ENCODE results near the gene MAGEB2.
"Not testable (repeated sequence)": the region's sequence is repeated elsewhere in the genome, so short reads cannot be mapped to it uniquely, and the experiment has no call there.

Gene MAGEB2

GRCh38 chrX:30215357-30215843 is at the start of gene MAGEB2:
Gene MAGEB2, plus strand, starts transcription at chrX:30215563. Its CDS starts 3,018 bp downstream, at chrX:30218581.
- no peak for DNase-seq (ENCODE audit: low read depth in 1 of 2, low spot score in 1 of 2)

DNA sequence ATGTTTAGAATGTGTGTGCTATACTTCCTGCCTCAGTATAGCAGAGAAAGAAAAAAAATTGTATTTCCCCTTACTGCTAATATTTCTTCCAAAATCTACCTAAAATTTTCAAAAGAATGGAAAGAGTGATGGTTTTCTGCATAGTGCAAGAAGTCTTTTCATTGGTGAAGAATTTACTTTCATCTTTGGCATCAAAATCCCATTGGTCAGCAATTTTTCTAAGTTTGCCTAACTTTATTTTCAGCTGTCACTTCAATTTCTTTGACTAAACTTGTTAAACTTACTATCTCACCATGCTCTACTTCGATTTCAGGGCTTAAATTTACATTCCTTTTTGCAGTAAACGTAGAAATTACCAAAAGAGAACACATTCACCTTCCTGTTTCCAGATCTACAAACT is 44.5 kb upstream of the MAGEB2 start:
- DNase-seq (ENCODE audit: low read depth in 1 of 2, low spot score in 1 of 2): no peak

DNA sequence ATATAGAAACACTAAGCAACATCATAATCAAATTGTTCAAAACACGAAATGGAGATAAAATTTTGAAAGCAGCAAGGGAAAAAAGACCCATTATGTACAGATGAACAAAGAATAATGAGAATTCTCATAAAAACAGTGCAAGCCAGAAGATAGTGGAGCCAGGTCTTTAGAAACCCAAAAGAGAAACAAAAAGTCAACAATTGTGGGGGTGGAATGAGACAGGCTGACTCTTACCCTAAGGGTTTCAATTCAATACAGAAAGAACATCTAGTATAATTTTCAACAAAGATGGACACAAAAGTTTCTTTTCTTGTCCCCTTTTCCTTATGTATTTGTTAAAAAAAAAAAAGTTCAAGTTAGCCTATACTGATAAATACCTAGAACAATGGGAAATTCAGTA is 34.0 kb upstream of the MAGEB2 start:
- DNase-seq (ENCODE audit: low read depth in 1 of 2, low spot score in 1 of 2): no peak

- no peak for DNase-seq (ENCODE audit: low read depth in 1 of 2, low spot score in 1 of 2)
Observed at GRCh38 chrX:30183554-30183953, 31.8 kb upstream of the MAGEB2 start.

GRCh38 chrX:30190426-30190825 is 24.9 kb upstream of the MAGEB2 start:
- DNase-seq (ENCODE audit: low read depth in 1 of 2, low spot score in 1 of 2): no peak

- DNase-seq (ENCODE audit: low read depth in 1 of 2, low spot score in 1 of 2): not testable (repeated sequence)
Observed at GRCh38 chrX:30193910-30194309, 21.5 kb upstream of the MAGEB2 start.

DNA sequence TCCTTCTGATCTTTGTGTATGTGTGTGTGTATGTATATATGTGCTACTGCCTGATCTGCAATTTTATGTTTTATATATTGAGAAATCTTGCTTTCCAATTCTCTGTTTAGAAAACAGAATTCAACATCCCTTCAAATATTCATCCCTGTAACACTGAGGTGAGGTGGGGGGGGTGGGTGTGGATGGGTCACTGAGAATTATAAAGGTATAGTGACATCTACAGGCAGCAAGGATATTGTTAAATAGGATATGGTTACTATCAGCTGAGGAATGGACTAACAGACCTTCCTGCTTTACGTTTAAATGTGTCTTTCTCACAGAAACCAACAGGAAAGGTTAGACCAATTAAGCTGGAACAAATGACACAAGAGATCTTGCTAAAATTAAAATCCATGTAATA is 19.0 kb upstream of the MAGEB2 start:
- DNase-seq (ENCODE audit: low read depth in 1 of 2, low spot score in 1 of 2): no peak

DNA sequence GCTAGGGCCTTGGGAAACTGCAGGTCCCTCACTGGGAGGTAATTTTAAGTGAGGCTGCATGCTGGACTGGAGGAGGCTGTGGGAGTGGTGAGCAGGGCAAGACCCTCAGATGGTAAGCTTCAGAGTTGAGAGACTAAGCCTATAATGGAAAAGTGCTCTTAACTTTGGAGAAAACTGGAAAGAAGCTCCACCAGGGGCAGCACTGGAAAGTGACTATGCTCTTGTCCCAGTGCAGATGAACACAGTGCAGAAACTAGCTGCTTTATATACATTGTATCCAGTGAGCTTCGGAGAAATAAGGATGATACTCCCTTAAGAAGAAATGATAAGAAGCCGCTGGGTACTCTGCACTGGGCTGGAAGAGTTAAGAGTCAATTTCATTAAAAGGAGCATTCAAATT is 3.2 kb upstream of the MAGEB2 start:
- DNase-seq (ENCODE audit: low read depth in 1 of 2, low spot score in 1 of 2): no peak

DNA sequence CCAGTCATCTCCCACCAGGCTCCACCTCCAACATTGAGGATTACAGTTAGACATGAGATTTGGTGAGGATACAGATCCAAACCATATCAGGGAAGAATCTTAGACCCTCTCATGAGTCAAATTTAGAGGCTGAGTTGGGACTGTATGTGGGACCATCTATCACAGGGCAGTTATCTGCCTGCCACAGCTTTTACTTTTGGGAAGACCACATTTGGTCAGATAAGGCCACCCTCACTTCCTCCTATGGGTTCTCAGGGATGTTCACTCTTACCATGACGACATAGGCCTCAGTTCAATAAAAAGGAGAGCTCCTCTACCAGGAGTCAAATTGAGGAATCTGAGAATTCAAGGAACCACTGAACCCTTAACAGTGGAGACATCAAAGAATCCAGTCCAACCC is 2.1 kb downstream of the MAGEB2 start:
- no peak for DNase-seq (ENCODE audit: low read depth in 1 of 2, low spot score in 1 of 2)

DNA sequence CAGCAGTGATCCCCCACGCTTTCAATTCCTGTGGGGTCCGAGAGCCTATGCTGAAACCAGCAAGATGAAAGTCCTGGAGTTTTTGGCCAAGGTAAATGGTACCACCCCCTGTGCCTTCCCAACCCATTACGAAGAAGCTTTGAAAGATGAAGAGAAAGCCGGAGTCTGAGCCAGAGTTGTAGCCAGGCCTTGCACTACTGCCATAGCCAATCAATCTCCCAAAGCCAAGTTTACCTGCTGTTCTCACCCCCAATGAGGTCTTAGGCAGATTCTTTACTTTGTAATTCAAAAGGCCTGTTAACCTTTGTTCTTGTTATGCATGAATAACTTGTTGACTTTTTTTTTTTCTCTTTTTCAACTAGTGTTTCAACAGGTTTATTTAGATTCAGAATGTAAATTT is 4.0 kb downstream of the MAGEB2 start:
- no peak for DNase-seq (ENCODE audit: low read depth in 1 of 2, low spot score in 1 of 2)

DNA sequence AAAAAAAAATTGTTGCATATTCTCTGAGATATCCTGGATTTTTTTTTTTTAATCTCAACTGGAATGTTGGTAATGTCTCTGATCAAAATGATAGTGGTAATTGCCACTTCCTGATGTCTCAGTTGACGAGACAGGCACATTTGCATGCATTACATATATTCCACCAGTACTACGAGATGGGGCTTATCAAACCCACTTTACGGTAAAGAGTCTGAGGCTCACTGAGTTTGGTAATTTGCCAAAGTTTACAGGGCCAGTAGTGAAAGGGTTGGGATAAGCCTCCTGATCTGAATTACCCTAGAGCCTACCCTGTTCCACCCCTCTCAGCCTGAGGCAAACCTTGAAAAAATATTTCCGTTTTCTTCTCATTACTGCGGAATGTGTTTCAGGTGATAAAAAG is 5.3 kb downstream of the MAGEB2 start:
- no peak for DNase-seq (ENCODE audit: low read depth in 1 of 2, low spot score in 1 of 2)

DNA sequence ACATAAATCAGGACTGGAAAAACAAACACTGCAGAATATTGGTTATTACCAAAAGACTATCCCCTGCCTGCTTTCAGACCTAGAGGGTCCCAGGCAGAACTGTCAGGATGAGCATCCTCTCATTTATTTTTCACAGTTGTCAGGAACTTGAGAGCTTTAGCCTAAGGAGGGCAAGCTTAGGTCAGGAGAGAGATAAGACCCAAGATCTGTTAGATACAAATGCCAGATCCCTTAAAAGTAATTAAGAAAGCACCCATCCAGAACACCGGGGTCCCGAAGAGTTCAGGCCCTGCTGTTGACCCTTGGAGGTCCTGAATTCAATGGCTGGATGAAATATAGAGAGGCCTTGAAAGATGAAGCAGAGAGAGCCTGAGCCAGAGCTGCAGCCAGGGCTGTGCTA is 9.2 kb downstream of the MAGEB2 start:
- DNase-seq (ENCODE audit: low read depth in 1 of 2, low spot score in 1 of 2): no peak

GRCh38 chrX:30228526-30228925 is 13.2 kb downstream of the MAGEB2 start:
- no peak for DNase-seq (ENCODE audit: low read depth in 1 of 2, low spot score in 1 of 2)

DNA sequence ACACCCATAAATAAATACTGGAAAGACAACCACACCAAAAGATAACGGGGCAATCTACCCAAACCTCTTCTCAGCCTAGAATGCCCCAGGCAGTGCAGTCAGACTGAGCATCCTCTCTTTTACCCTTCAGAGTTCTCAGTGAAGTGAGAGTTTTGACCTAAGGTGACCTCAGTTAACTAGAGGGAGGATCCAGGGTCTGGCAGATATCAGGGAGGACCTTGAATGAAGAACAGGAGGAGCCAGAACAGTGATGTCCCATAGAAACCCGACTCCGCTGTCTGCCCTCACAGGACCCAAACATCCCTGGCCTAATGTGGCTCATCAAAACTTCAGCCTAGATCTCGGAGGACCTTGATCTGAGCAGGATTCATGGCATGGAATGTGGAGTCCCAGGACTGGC is 15.0 kb downstream of the MAGEB2 start, which contains the start of gene MAGEB3:
Gene MAGEB3, plus strand, starts transcription at position 263 of the 400 bp plus-strand sequence. CDS start 5,268 bp downstream, outside the sequence.
- DNase-seq (ENCODE audit: low read depth in 1 of 2, low spot score in 1 of 2): no peak

GRCh38 chrX:30241724-30242415 is 26.5 kb downstream of the MAGEB2 start, which contains the start of gene MAGEB4:
Gene MAGEB4, plus strand, starts transcription at chrX:30242000. Its CDS starts 136 bp downstream, at chrX:30242136.
- DNase-seq (ENCODE audit: low read depth in 1 of 2, low spot score in 1 of 2): no peak

- DNase-seq (ENCODE audit: low read depth in 1 of 2, low spot score in 1 of 2): no peak
Observed at GRCh38 chrX:30246769-30247489, 31.6 kb downstream of the MAGEB2 start, which contains the start of gene MAGEB1. Gene MAGEB1, plus strand, starts transcription at chrX:30247146. Its CDS starts 3,348 bp downstream, at chrX:30250494.

DNA sequence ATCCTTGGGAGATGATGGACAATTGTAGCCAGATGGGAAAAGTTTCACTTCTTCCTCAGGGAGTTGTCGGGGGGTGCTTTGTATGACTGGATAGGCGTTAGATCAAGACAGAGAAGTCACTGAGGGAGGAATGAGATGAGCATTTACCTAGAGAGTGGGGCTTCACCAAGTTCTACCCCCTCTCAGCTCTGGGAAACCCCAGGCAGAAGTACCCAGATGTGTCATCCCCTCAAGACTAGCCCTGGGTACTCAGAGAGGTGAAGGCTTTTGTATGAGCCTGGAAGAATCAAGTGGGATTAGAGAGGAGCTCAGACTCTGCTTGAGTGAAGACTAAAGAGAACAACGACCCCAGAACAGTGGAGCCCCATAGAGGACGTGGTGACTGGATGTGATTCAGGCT is 33.5 kb downstream of the MAGEB2 start:
- DNase-seq (ENCODE audit: low read depth in 1 of 2, low spot score in 1 of 2): no peak

- DNase-seq (ENCODE audit: low read depth in 1 of 2, low spot score in 1 of 2): no peak
Observed at GRCh38 chrX:30253257-30253656, 37.9 kb downstream of the MAGEB2 start.

- no peak for DNase-seq (ENCODE audit: low read depth in 1 of 2, low spot score in 1 of 2)
Observed at GRCh38 chrX:30259927-30260326, 44.6 kb downstream of the MAGEB2 start.

DNA sequence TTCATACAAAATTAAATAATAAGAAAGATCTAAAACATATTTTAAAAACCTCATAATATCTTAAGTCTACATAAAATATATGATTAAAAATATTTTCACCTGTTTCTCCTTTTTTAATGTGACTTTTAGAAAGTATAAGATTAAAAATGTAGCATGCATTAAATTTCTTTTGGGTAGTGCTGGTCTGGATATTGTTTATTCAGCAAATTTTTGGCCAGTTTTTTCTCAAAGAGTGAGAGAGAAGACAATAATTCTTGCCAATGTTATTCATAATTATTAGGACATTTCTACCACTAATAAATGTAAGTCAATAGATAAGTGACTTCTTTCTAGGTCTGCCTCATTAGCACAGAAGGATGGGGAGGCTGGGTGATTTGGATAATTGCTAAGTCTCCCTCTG is 45.6 kb downstream of the MAGEB2 start:
- no peak for DNase-seq (ENCODE audit: low read depth in 1 of 2, low spot score in 1 of 2)

- no peak for DNase-seq (ENCODE audit: low read depth in 1 of 2, low spot score in 1 of 2)
Observed at GRCh38 chrX:30262763-30263162, 47.4 kb downstream of the MAGEB2 start.

All from stimulated activated CD4-positive, alpha-beta T cell treated with anti-CD3 and anti-CD28 coated beads, Interleukin-15, amount 100 ng/mL, for 1 hour (primary cell).